K562 treated with DMSO at 1 percent for 12 hours (cell line): ENCODE measurements around the gene HOMER3. TPM values are rescaled to one million over a fixed set of nuclear protein-coding genes. Genes with fewer than 3 reads are reported as not detected.

Experiments used
- total RNA-seq: library from RNA; unstranded; fragments of 300-600 nt; gene quantifications from 2 replicates; pipeline ENCODE4 v1.2.3, GENCODE V29; 2022; ENCODE audit not compliant: insufficient read depth

The HOMER3 gene
- total RNA-seq, result 7.5 and 8.3 TPM in 2 replicates

DNA sequence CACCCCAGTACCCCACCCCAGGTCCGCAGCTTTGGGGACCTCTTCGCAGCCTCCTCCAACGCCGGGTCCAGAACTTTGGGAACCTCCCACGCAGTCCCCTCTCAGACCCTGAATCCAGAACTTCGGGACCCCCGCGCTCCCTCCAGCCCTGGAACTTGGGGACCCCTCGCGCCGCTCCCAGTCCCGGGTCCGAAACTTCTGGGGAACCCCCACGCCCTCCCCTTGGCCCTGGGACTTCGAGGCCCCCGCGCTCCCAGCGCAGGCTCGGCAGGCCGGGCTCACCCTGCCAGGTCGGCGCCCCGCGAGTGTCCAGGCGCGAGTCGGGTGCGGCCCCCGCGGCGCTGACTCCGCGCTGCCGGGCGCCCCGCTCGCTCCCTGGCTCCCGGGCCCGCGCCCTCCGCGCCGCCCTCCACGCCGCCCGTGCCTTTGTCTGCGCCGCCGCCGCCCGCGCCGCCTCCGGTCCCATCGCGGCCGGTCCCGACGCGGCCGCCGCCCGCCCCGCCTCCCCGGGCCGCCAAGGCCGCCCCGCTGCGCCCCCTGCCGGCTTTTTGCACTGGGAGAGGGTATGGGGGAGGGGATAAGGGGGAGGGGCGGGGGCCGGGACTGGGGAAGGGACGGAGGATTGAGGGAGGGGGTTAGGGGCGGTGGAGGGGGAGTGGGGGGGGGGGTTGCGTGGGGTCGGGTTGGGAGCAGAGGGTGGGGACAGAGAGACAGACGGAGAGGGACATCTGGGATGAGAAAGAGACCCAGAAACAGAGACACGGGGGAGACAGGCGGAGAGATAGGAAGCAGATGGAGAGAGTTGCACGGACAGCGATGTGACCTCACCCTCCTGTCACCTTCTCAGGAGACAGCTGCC, at the start of gene HOMER3:
Gene HOMER3, minus strand, starts transcription at position 449 of the 859 bp plus-strand sequence. CDS start 2,235 bp downstream, outside the sequence.

DNA sequence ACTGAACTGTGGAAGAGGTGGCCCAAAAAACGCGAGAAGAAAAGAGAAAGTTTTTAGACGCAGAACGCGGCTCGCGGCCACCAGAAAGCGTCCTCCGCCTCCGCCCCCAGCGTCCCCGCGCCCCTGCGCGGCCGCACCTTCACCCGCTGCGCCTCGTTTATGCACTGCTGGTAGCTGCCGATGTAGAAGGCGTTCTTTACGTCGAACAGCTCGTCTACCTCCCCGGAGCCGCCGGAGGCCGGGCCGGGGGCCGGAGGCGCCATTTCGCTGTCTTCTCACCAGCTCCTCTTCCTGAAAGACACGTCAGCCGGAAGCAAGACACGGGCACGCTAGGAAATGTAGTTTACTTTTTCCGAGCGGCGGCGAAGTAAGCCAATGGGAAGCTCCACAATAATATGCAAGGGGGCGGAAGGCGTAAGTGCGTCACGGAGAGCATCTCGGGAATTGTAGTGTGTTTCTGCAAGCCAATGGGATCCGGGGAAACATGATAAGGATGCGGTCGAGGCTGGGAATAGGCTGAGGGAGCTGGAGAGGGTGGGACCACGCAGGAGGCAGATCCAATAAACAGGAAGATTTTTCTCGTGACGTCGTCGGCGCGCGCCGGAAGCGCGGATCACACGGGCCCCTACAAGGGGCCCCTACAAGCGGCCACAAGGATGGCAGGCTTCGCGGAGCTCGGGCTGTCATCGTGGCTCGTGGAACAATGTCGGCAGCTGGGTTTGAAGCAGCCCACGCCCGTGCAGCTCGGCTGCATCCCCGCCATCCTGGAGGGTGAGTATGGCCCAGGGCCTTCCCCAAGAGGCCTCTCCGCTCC, 21.7 kb downstream of the HOMER3 start, which contains the start of the genes COPE and DDX49:
Gene COPE, minus strand, starts transcription at position 302 of the 814 bp plus-strand sequence. Its CDS starts 39 bp downstream, at position 263.
Gene DDX49, plus strand, starts transcription at position 630 of the 814 bp plus-strand sequence. Its CDS starts 27 bp downstream, at position 657.

DNA sequence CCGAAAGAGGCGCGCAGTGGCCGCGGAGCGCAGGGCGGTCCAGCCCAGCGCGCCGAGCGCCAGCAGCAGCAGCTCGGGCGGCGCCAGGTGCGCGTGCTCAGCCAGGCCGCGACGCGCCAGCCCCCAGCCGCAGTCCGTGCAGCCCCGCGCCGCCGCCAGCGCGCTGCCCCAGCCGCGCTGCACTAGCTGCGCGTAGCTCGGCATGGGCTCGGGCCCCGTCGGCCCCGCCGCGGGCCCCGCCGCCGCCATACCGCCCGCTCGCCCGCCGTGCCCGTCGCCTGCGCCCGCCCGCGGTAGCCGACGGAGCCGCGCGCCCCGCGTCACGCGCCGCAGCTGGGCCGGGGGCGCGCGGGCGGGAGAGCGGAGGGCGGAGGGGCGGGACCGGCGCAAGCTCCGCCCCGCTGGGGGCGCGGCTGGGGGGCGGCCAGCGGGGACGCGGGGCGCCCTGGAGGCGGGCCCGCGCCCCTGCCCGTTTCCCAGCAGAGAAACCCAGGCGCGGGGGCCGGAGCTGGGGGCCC, 45.1 kb downstream of the HOMER3 start, which contains the start of gene CERS1:
Gene CERS1, minus strand, starts transcription at position 335 of the 518 bp plus-strand sequence. Its CDS starts 86 bp downstream, at position 249.

Other genes with a start within 250 kb of the HOMER3 start
- gene COMP, start 149.9 kb downstream of the HOMER3 start, total RNA-seq, result not detected in 2 replicates
- 43.6 and 72.0 TPM in 2 replicates for gene UPF1, start 109.3 kb downstream of the HOMER3 start, total RNA-seq
- gene CERS1, start 45.1 kb downstream of the HOMER3 start, total RNA-seq, result 0.48 TPM in 2 replicates
- gene COPE, start 21.8 kb downstream of the HOMER3 start, total RNA-seq, result 371 and 510 TPM in 2 replicates
- 66.8 and 82.9 TPM in 2 replicates for gene DDX49, start 21.5 kb downstream of the HOMER3 start, total RNA-seq
- 39.5 and 84.6 TPM in 2 replicates for gene SUGP2, start 92.3 kb upstream of the HOMER3 start, total RNA-seq
- gene ARMC6, start 92.4 kb upstream of the HOMER3 start, total RNA-seq, result 28.6 and 29.5 TPM in 2 replicates
- gene SLC25A42, start 122.8 kb upstream of the HOMER3 start, total RNA-seq, result 26.2 and 34.5 TPM in 2 replicates
- gene TMEM161A, start 197.3 kb upstream of the HOMER3 start, total RNA-seq, result 36.8 and 38.4 TPM in 2 replicates
- 9.1 and 10.9 TPM in 2 replicates for gene MEF2B, start 229.0 kb upstream of the HOMER3 start, total RNA-seq